HepG2 (cell line): ENCODE measurements around the gene ZPR1. TPM values are rescaled to one million over a fixed set of nuclear protein-coding genes. Genes with fewer than 3 reads are reported as not detected.

Experiments
- ARNTL ChIP-seq: sonication (generic); formaldehyde crosslinking; IDR thresholded peaks from 2 replicates; pipeline ENCODE4 v1.4.0; 2020; ENCODE audit warnings: mild to moderate bottlenecking, missing genetic modification reagents
- ATM ChIP-seq: fragments of 450-650 bp; IDR thresholded peaks from 2 replicates; pipeline ENCODE4 v1.7.1; 2017; ENCODE audit warnings: mild to moderate bottlenecking, borderline replicate concordance
- CENPX ChIP-seq: sonication (generic); formaldehyde crosslinking; IDR thresholded peaks from 2 replicates; pipeline ENCODE4 v1.9.0; 2021; ENCODE audit warnings: mild to moderate bottlenecking, missing genetic modification reagents, moderate library complexity
- CERS6 ChIP-seq: sonication (generic); formaldehyde crosslinking; IDR thresholded peaks from 2 replicates; pipeline ENCODE4 v1.5.0; 2020; ENCODE audit warnings: missing genetic modification reagents
- GMEB1 ChIP-seq: sonication (generic); formaldehyde crosslinking; IDR thresholded peaks from 2 replicates; pipeline ENCODE4 v1.5.1; 2020; ENCODE audit warnings: missing genetic modification reagents, mild to moderate bottlenecking, borderline replicate concordance
- NONO ChIP-seq, 2 experiments: fragments of 450-650 bp in 1 of 2; sonication (generic) in 1 of 2; formaldehyde crosslinking in 1 of 2; IDR thresholded peaks in 1 of 2; conservative IDR thresholded peaks in 1 of 2; 2 replicates each; pipeline versions ENCODE4 v1.6.1 to v1.8.0; 2017 to 2022; ENCODE audit warnings: mild to moderate bottlenecking in 1 of 2, missing genetic modification reagents in 1 of 2, moderate library complexity in 1 of 2
- NR2C2 ChIP-seq: sonication (generic); formaldehyde crosslinking; IDR thresholded peaks from 2 replicates; pipeline ENCODE4 v1.4.0; 2020; ENCODE audit warnings: missing genetic modification reagents, mild to moderate bottlenecking, moderate library complexity, borderline replicate concordance
- RBM39 ChIP-seq: fragments of 200-400 bp; formaldehyde crosslinking; IDR thresholded peaks from one replicate; pipeline ENCODE4 v1.6.1; 2018; ENCODE audit warnings: antibody characterized with exemption, mild to moderate bottlenecking, low read depth, low read length; ENCODE audit not compliant: poor library complexity, severe bottlenecking
- REPIN1 ChIP-seq: sonication (generic); formaldehyde crosslinking; IDR thresholded peaks from 2 replicates; pipeline ENCODE4 v1.8.0; 2022; ENCODE audit warnings: missing genetic modification reagents, low read depth, mild to moderate bottlenecking, borderline replicate concordance
- TOE1 ChIP-seq: sonication (generic); formaldehyde crosslinking; IDR thresholded peaks from 2 replicates; pipeline ENCODE4 v1.4.0; 2020; ENCODE audit warnings: mild to moderate bottlenecking, missing genetic modification reagents
- ZFP41 ChIP-seq: sonication (generic); formaldehyde crosslinking; IDR thresholded peaks from 2 replicates; pipeline ENCODE4 v1.4.0; 2020; ENCODE audit warnings: mild to moderate bottlenecking, missing genetic modification reagents, borderline replicate concordance
- ZMYM2 ChIP-seq: sonication (generic); formaldehyde crosslinking; IDR thresholded peaks from 2 replicates; pipeline ENCODE4 v1.8.0; 2022; ENCODE audit warnings: mild to moderate bottlenecking, missing genetic modification reagents
- ZNF180 ChIP-seq: sonication (generic); formaldehyde crosslinking; IDR thresholded peaks from 2 replicates; pipeline ENCODE4 v1.4.0; 2020; ENCODE audit warnings: low read depth, missing genetic modification reagents, borderline replicate concordance
- ZNF207 ChIP-seq: fragments of 450-650 bp; IDR thresholded peaks from 2 replicates; pipeline ENCODE4 v1.6.1; 2016; ENCODE audit warnings: antibody characterized with exemption, borderline replicate concordance
- ZNF24 ChIP-seq: fragments of 450-650 bp; IDR thresholded peaks from 2 replicates; pipeline ENCODE4 v1.6.1; 2017; ENCODE audit warnings: antibody characterized with exemption, mild to moderate bottlenecking
- ZNF430 ChIP-seq: sonication (generic); formaldehyde crosslinking; IDR thresholded peaks from 2 replicates; pipeline ENCODE4 v1.9.0; 2021; ENCODE audit warnings: mild to moderate bottlenecking, missing genetic modification reagents
- ZNF441 ChIP-seq: sonication (generic); formaldehyde crosslinking; IDR thresholded peaks from 2 replicates; pipeline ENCODE4 v1.7.0; 2021; ENCODE audit warnings: missing genetic modification reagents, borderline replicate concordance
- ZNF446 ChIP-seq: sonication (generic); formaldehyde crosslinking; IDR thresholded peaks from 2 replicates; pipeline ENCODE4 v1.5.0; 2020; ENCODE audit warnings: mild to moderate bottlenecking, missing genetic modification reagents
- ZNF513 ChIP-seq: sonication (generic); formaldehyde crosslinking; conservative IDR thresholded peaks from 2 replicates; pipeline ENCODE4 v1.5.0; 2020; ENCODE audit warnings: missing genetic modification reagents
- ZNF557 ChIP-seq: sonication (generic); formaldehyde crosslinking; IDR thresholded peaks from 2 replicates; pipeline ENCODE4 v1.4.0; 2020; ENCODE audit warnings: missing genetic modification reagents
- ZNF607 ChIP-seq: sonication (generic); formaldehyde crosslinking; IDR thresholded peaks from 2 replicates; pipeline ENCODE4 v1.5.1; 2020; ENCODE audit warnings: missing genetic modification reagents, mild to moderate bottlenecking, borderline replicate concordance
- ZSCAN5A ChIP-seq: sonication (generic); formaldehyde crosslinking; IDR thresholded peaks from 2 replicates; pipeline ENCODE4 v1.8.0; 2022; ENCODE audit warnings: mild to moderate bottlenecking, missing genetic modification reagents, borderline replicate concordance
- polyA plus RNA-seq, 8 experiments: library from polyadenylated mRNA; depleted of rRNA in 3 of 8; stranded (reverse) in 7 of 8; unstranded in 1 of 8; fragments of >200 nt; fragmentation: Illumina TruSeq in 4 of 8; extraction: Trizol in 4 of 8; gene quantifications; 2 replicates each; pipeline versions ENCODE4 v1.2.1 to v1.2.3, GENCODE V29; 2011 to 2016; ENCODE audit warnings: low read depth in 4 of 8, missing spikeins in 1 of 8, mixed read lengths in 1 of 8; ENCODE audit not compliant: insufficient read depth in 1 of 8
- total RNA-seq, 5 experiments: library from RNA; depleted of rRNA; stranded (reverse); fragments of >200 nt; fragmentation: Illumina TruSeq; extraction: Trizol; gene quantifications; 2 replicates each; pipeline ENCODE4 v1.2.3, GENCODE V29; 2016; ENCODE audit warnings: low read depth in 1 of 5

The ZPR1 gene
- total and polyA plus RNA-seq, 2 of the 13 experiments (the other 11 are each of a cell fraction or from before 2014, with no cell fraction given), result 40.0 to 79.3 TPM

- TF ChIP-seq ZSCAN5A (CRISPR knock-in tag) (0 out of 2 replicates have a peak, but pooled peaks have one; percentile 21), ZNF180 (CRISPR knock-in tag) (no peak), TOE1 (CRISPR knock-in tag) (no peak), ZMYM2 (CRISPR knock-in tag) (no peak), ARNTL (CRISPR knock-in tag) (0 out of 2 replicates have a peak, but pooled peaks have one; percentile 30), RBM39 (peak; percentile 23), REPIN1 (CRISPR knock-in tag) (peak; percentile 84), ATM (no peak), GMEB1 (CRISPR knock-in tag) (no peak), ZNF607 (CRISPR knock-in tag) (0 out of 2 replicates have a peak, but pooled peaks have one; percentile 20), ZNF441 (CRISPR knock-in tag) (0 out of 2 replicates have a peak, but pooled peaks have one; percentile 49), NR2C2 (CRISPR knock-in tag) (peak; percentile 58; the same call in 1 of the 2 replicates), ZNF557 (peak; percentile 56; the same call in 1 of the 2 replicates), ZFP41 (CRISPR knock-in tag) (no peak), ZNF24 (no peak), ZNF513 (CRISPR knock-in tag) (0 out of 2 replicates have a peak, but pooled peaks have one; percentile 94), CENPX (CRISPR knock-in tag) (no peak), ZNF430 (CRISPR knock-in tag) (no peak), ZNF446 (CRISPR knock-in tag) (no peak; the same call in 1 of the 2 replicates), CERS6 (CRISPR knock-in tag) (0 out of 2 replicates have a peak, but pooled peaks have one; percentile 37), NONO (IDR thresholded peaks at IDR 0.05) (no peak), NONO (CRISPR knock-in tag; conservative IDR thresholded peaks at IDR 0.05) (peak; percentile 66; the same call in 1 of the 2 replicates), ZNF207 (no peak)
Observed at GRCh38 chr11:116791002-116791812, 3.4 kb upstream of the ZPR1 start (continued).
